ENCODE results near the gene SMPDL3B.

DNA sequence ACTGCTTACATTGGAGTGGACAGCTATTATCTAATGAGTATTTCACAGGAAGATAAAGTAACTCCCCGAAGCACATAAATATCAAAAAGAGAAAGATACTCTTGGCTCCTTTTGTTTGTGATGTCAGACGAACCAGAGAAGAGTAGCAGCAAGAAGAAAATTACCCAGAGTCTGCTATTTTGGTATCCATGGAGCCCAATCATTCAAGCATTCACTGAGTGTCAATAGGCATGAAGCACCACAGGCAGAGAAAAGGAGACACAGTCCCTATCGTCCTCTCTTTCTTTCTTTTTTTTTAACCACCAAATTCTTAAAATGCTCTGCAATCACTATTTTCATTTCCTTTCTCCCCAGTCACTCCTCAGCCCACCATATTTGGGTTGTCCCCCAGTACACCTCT lies 40.3 kb upstream of the SMPDL3B start:
- TF ChIP-seq, protein P1, sequence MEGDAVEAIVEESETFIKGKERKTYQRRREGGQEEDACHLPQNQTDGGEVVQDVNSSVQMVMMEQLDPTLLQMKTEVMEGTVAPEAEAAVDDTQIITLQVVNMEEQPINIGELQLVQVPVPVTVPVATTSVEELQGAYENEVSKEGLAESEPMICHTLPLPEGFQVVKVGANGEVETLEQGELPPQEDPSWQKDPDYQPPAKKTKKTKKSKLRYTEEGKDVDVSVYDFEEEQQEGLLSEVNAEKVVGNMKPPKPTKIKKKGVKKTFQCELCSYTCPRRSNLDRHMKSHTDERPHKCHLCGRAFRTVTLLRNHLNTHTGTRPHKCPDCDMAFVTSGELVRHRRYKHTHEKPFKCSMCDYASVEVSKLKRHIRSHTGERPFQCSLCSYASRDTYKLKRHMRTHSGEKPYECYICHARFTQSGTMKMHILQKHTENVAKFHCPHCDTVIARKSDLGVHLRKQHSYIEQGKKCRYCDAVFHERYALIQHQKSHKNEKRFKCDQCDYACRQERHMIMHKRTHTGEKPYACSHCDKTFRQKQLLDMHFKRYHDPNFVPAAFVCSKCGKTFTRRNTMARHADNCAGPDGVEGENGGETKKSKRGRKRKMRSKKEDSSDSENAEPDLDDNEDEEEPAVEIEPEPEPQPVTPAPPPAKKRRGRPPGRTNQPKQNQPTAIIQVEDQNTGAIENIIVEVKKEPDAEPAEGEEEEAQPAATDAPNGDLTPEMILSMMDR (IDR thresholded peaks at IDR 0.05), result no peak
- no peak for TF ChIP-seq POLR2A (IDR thresholded peaks at IDR 0.05)

All from right lobe of liver (tissue), 4 donors.